HEK293 (cell line): Measurements from ENCODE around the gene RPS25.

ENCODE experiments used
- CTCF ChIA-PET: fragments of 350-600 bp; formaldehyde crosslinking; extraction: SDS; loops from one replicate; lab custom pipeline; 2021; ENCODE audit warnings: antibody characterized with exemption; lab: Yijun Ruan, JAX
- POLR2A ChIA-PET: fragments of 300-600 bp; formaldehyde crosslinking; extraction: SDS; loops from one replicate; lab custom pipeline; 2020; ENCODE audit warnings: antibody characterized with exemption, inconsistent platforms; lab: Yijun Ruan, JAX
- H3K27ac ChIP-seq: fragments of 200-500 bp; sonication (Bioruptor generic); 2 replicates; pipeline ENCODE4 v1.5.1; 2014; ENCODE audit warnings: low read depth, low read length, control low read depth, inconsistent platforms; ENCODE audit errors: extremely low read depth
- H3K36me3 ChIP-seq, 2 experiments: fragments of 200-500 bp in 1 of 2; sonication (Bioruptor generic) in 1 of 2; 1 replicate in 1 of 2; 2 replicates in 1 of 2; pipeline ENCODE4 v1.5.1; 2014 to 2017; ENCODE audit warnings: inconsistent platforms in 2 of 2, low read length in 2 of 2; ENCODE audit not compliant: control insufficient read depth in 2 of 2, insufficient read depth in 1 of 2
- H3K4me1 ChIP-seq: fragments of 200-500 bp; sonication (Bioruptor generic); 2 replicates; pipeline ENCODE4 v1.5.1; 2014; ENCODE audit warnings: mild to moderate bottlenecking, low read length, inconsistent platforms; ENCODE audit not compliant: control insufficient read depth, insufficient read depth
- H3K4me3 ChIP-seq: 2 replicates; pipeline ENCODE4 v1.5.1; 2011; ENCODE audit warnings: low read depth, mild to moderate bottlenecking, control low read depth, low read length, moderate library complexity
- H3K9me3 ChIP-seq: fragments of 200-500 bp; sonication (Bioruptor generic); 2 replicates; pipeline ENCODE4 v1.5.1; 2014; ENCODE audit warnings: low read depth, low read length, inconsistent platforms; ENCODE audit not compliant: control insufficient read depth, insufficient read depth
- BCL11A ChIP-seq: fragments of 450-650 bp; formaldehyde crosslinking; IDR thresholded peaks from 2 replicates; pipeline ENCODE4 v1.5.1; 2016; ENCODE audit warnings: low read depth, missing biosample characterization, missing genetic modification characterization
- GLIS2 ChIP-seq: fragments of 450-650 bp; formaldehyde crosslinking; IDR thresholded peaks from 2 replicates; pipeline ENCODE4 v1.5.1; 2016; ENCODE audit warnings: missing biosample characterization, missing genetic modification characterization
- PRDM4 ChIP-seq: fragments of 450-650 bp; formaldehyde crosslinking; IDR thresholded peaks from 2 replicates; pipeline ENCODE4 v1.5.1; 2017; ENCODE audit warnings: missing biosample characterization, missing genetic modification characterization
- ZNF280D ChIP-seq: fragments of 450-650 bp; formaldehyde crosslinking; IDR thresholded peaks from 2 replicates; pipeline ENCODE4 v1.5.1; 2016; ENCODE audit warnings: missing biosample characterization, missing genetic modification characterization
- ZNF335 ChIP-seq: fragments of 450-650 bp; formaldehyde crosslinking; conservative IDR thresholded peaks from 2 replicates; pipeline ENCODE4 v1.5.1; 2016; ENCODE audit warnings: missing biosample characterization, missing genetic modification characterization
- ZNF341 ChIP-seq: fragments of 450-650 bp; formaldehyde crosslinking; IDR thresholded peaks from 2 replicates; pipeline ENCODE4; 2016; ENCODE audit warnings: low read depth, missing biosample characterization, missing genetic modification characterization
- ZNF394 ChIP-seq: fragments of 450-650 bp; formaldehyde crosslinking; IDR thresholded peaks from 2 replicates; pipeline ENCODE4 v1.5.1; 2016; ENCODE audit warnings: missing biosample characterization, missing genetic modification characterization, mild to moderate bottlenecking, moderate library complexity, borderline replicate concordance
- ZNF513 ChIP-seq: fragments of 450-650 bp; IDR thresholded peaks from 2 replicates; pipeline ENCODE4 v1.5.1; 2018; ENCODE audit warnings: missing biosample characterization, missing genetic modification characterization
- ZNF629 ChIP-seq: fragments of 450-650 bp; formaldehyde crosslinking; IDR thresholded peaks from 2 replicates; pipeline ENCODE4 v1.5.1; 2017; ENCODE audit warnings: missing biosample characterization, missing genetic modification characterization
- ZNF660 ChIP-seq: fragments of 450-650 bp; IDR thresholded peaks from 2 replicates; pipeline ENCODE4 v1.5.1; 2018; ENCODE audit warnings: missing biosample characterization, mild to moderate bottlenecking, missing genetic modification characterization
- TF ChIP-seq, protein P1 (sequence below): fragments of 450-650 bp; formaldehyde crosslinking; IDR thresholded peaks from 2 replicates; pipeline ENCODE4 v1.5.1; 2016; ENCODE audit warnings: missing biosample characterization, missing genetic modification characterization, borderline replicate concordance
- TF ChIP-seq, protein P2 (sequence below): fragments of 450-650 bp; formaldehyde crosslinking; IDR thresholded peaks from 2 replicates; pipeline ENCODE4 v1.5.1; 2016; ENCODE audit warnings: missing biosample characterization, missing genetic modification characterization

RPS25 gene

DNA sequence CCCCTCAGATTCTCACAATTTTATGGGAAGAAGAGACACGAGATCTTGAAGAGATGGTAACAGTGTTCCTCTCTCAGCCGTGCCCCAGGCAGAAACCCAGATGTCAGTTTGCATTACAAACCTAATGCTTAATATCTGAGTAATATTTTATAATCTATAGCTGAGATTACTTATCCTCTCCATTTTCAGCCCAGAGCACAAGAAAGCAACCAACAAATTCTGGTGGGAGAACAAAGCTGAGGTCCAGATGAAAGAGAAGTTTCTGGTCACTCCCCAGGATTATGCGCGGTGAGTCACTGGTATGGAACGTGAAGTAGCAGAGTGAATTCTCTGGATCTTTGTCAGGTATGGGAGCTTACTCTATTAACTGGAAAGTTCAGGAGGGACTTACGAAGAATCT lies 19.3 kb downstream of the RPS25 start:
- H3K4me1 ChIP-seq = no peaks in the 10 kb centered on the region
- H3K9me3 ChIP-seq = no peaks in the 10 kb centered on the region
- peak overlapping the region; percentile 94 for H3K4me3 ChIP-seq
- peaks cover 13 to 37% of the 10 kb centered on the region in 2 experiments; a peak in 2 of 3 replicates for H3K36me3 ChIP-seq
- TF ChIP-seq ZNF513 (tag by site-specific recombination) (no peak), BCL11A (tag by site-specific recombination) (peak; percentile 34; the same call in 1 of the 2 replicates), PRDM4 (tag by site-specific recombination) (peak; percentile 49; the same call in 1 of the 2 replicates), ZNF394 (tag by site-specific recombination) (peak; percentile 21; the same call in 1 of the 2 replicates)
- TF ChIP-seq, protein P1, sequence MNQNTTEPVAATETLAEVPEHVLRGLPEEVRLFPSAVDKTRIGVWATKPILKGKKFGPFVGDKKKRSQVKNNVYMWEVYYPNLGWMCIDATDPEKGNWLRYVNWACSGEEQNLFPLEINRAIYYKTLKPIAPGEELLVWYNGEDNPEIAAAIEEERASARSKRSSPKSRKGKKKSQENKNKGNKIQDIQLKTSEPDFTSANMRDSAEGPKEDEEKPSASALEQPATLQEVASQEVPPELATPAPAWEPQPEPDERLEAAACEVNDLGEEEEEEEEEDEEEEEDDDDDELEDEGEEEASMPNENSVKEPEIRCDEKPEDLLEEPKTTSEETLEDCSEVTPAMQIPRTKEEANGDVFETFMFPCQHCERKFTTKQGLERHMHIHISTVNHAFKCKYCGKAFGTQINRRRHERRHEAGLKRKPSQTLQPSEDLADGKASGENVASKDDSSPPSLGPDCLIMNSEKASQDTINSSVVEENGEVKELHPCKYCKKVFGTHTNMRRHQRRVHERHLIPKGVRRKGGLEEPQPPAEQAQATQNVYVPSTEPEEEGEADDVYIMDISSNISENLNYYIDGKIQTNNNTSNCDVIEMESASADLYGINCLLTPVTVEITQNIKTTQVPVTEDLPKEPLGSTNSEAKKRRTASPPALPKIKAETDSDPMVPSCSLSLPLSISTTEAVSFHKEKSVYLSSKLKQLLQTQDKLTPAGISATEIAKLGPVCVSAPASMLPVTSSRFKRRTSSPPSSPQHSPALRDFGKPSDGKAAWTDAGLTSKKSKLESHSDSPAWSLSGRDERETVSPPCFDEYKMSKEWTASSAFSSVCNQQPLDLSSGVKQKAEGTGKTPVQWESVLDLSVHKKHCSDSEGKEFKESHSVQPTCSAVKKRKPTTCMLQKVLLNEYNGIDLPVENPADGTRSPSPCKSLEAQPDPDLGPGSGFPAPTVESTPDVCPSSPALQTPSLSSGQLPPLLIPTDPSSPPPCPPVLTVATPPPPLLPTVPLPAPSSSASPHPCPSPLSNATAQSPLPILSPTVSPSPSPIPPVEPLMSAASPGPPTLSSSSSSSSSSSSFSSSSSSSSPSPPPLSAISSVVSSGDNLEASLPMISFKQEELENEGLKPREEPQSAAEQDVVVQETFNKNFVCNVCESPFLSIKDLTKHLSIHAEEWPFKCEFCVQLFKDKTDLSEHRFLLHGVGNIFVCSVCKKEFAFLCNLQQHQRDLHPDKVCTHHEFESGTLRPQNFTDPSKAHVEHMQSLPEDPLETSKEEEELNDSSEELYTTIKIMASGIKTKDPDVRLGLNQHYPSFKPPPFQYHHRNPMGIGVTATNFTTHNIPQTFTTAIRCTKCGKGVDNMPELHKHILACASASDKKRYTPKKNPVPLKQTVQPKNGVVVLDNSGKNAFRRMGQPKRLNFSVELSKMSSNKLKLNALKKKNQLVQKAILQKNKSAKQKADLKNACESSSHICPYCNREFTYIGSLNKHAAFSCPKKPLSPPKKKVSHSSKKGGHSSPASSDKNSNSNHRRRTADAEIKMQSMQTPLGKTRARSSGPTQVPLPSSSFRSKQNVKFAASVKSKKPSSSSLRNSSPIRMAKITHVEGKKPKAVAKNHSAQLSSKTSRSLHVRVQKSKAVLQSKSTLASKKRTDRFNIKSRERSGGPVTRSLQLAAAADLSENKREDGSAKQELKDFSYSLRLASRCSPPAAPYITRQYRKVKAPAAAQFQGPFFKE (tag by site-specific recombination) = no peak
- no peak overlapping the region for H3K27ac ChIP-seq
- ChIA-PET CTCF (interaction anchor here (0.6 to 1.3 kb wide), 3 partner anchors 17 to 329 kb away, joined by 3 read pairs; no protein-coding TSS in a partner anchor), POLR2A (interaction anchor here (0.6 to 1.9 kb wide), 10 partner anchors 12 to 313 kb away, joined by 3 to 7 read pairs (median 4); partner anchors contain the start of genes DDX6, HMBS, RPS25 and TRAPPC4)

GRCh38 chr11:118998388-118998717 lies 19.8 kb downstream of the RPS25 start:
- ChIA-PET POLR2A (interaction anchor here (0.9 to 1.9 kb wide), 17 partner anchors 9 to 387 kb away, joined by 3 to 15 read pairs (median 4); partner anchors contain the start of genes DDX6, HMBS, RPS25 and SLC37A4), CTCF (interaction anchor here (0.6 to 2.1 kb wide), 5 partner anchors 17 to 330 kb away, joined by 3 to 8 read pairs (median 3); partner anchors contain the start of genes RPS25 and TRAPPC4)
- H3K4me3 ChIP-seq = peak overlapping the region; percentile 94
- H3K36me3 ChIP-seq = peaks cover 13 to 37% of the 10 kb centered on the region in 2 experiments; a peak in 2 of 3 replicates
- H3K4me1 ChIP-seq = no peaks in the 10 kb centered on the region
- no peaks in the 10 kb centered on the region for H3K9me3 ChIP-seq
- H3K27ac ChIP-seq = peak overlapping the region; percentile 32; the same call in 1 of the 2 replicates
- TF ChIP-seq ZNF660 (tag by site-specific recombination) = no peak
- no peak for TF ChIP-seq ZNF341 (tag by site-specific recombination)
- TF ChIP-seq ZNF335 (tag by site-specific recombination) = 0 out of 2 replicates have a peak, but pooled peaks have one; percentile 3
- TF ChIP-seq GLIS2 (tag by site-specific recombination) = 0 out of 2 replicates have a peak, but pooled peaks have one; percentile 37
- TF ChIP-seq, protein P2, sequence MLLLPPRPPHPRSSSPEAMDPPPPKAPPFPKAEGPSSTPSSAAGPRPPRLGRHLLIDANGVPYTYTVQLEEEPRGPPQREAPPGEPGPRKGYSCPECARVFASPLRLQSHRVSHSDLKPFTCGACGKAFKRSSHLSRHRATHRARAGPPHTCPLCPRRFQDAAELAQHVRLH (tag by site-specific recombination) = no peak
- TF ChIP-seq ZNF629 (tag by site-specific recombination) = no peak
- TF ChIP-seq, protein P1 (tag by site-specific recombination) = no peak
- no peak for TF ChIP-seq ZNF280D
